GM12874 (cell line): ENCODE data around the gene TTLL11.

Experiments used
- CTCF ChIP-seq: IDR thresholded peaks from 2 replicates; pipeline ENCODE4 v1.5.1; 2011; ENCODE audit warnings: low read depth, mild to moderate bottlenecking, control low read depth, low read length, moderate library complexity; ENCODE audit not compliant: insufficient read depth

TTLL11 gene

GRCh38 chr9:121772600-121773285 is 320.4 kb downstream of the TTLL11 start:
- TF ChIP-seq CTCF = no peak
